K562 (cell line): ENCODE measurements around the gene ZNF787. TPM values are rescaled to one million over a fixed set of nuclear protein-coding genes. Genes with fewer than 3 reads are reported as not detected.

ENCODE experiments used
- ATAC-seq: fragments of 200-7000 bp; cut with Tn5 transposase; 3 replicates; pipeline ENCODE4 v1.9.1; 2020; ENCODE audit warnings: moderate library complexity
- BruUV-seq: library from RNA; stranded (reverse); fragments of 400-500 nt; replicated peaks from 2 replicates; lab custom pipeline; 2021; lab: Mats Ljungman, UMichigan
- CTCF ChIA-PET: fragments of 300-600 bp; formaldehyde crosslinking; extraction: SDS; loops from one replicate; lab custom pipeline; 2021; ENCODE audit warnings: low intra/inter-chr PET ratio; lab: Yijun Ruan, JAX
- POLR2A ChIA-PET: fragments of 300-600, 350-650 bp; sonication (Branson Sonifier 250); formaldehyde crosslinking; extraction: SDS; loops from one replicate; lab custom pipeline; 2021; ENCODE audit warnings: antibody characterized with exemption, inconsistent platforms; lab: Yijun Ruan, JAX
- DNase-seq, 4 experiments: peaks; one replicate each; pipeline versions ENCODE4 v3.0.0 to v3.0.0-alpha.2; 2011 to 2018; ENCODE audit warnings: low spot score in 3 of 4, mixed read lengths in 3 of 4; ENCODE audit errors: extremely low read depth in 1 of 4
- FAIRE-seq: peaks from 2 replicates; lab custom pipeline; 2011; peaks lifted over from hg19 to GRCh38; lab: Jason Lieb, UNC
- H2AFZ ChIP-seq: 2 replicates; pipeline ENCODE4 v1.6.0; 2011; ENCODE audit warnings: low read depth, low read length, control low read depth, inconsistent platforms
- H3K27ac ChIP-seq: fragments of 200-600 bp; 3 replicates; pipeline ENCODE4 v1.8.0; 2011; ENCODE audit warnings: low read depth, mild to moderate bottlenecking, control low read depth, inconsistent platforms, low read length, moderate library complexity, mixed read lengths; ENCODE audit errors: extremely low read depth
- H3K27me3 ChIP-seq, 2 experiments: fragments of 300-600 bp in 1 of 2; 2 replicates in 1 of 2; 3 replicates in 1 of 2; pipeline versions ENCODE4 v1.6.0 to v1.8.0; 2011; ENCODE audit warnings: inconsistent platforms in 2 of 2, low read length in 2 of 2, mild to moderate bottlenecking in 1 of 2, mixed read lengths in 1 of 2, moderate library complexity in 1 of 2; ENCODE audit not compliant: control insufficient read depth in 2 of 2, insufficient read depth in 2 of 2
- H3K36me3 ChIP-seq: fragments of 300-600 bp; 3 replicates; pipeline ENCODE4 v1.8.0; 2011; ENCODE audit warnings: mild to moderate bottlenecking, low read length, inconsistent platforms; ENCODE audit not compliant: control insufficient read depth, insufficient read depth
- H3K4me1 ChIP-seq, 2 experiments: fragments of 200-600 bp in 1 of 2; replicated peaks in 1 of 2; 2 replicates in 1 of 2; 3 replicates in 1 of 2; pipeline versions ENCODE4 v1.5.1 to v1.8.0; 2011; ENCODE audit warnings: inconsistent platforms in 2 of 2, low read length in 2 of 2, mild to moderate bottlenecking in 1 of 2, mixed read lengths in 1 of 2, moderate library complexity in 1 of 2; ENCODE audit not compliant: control insufficient read depth in 2 of 2, insufficient read depth in 2 of 2
- H3K4me2 ChIP-seq: 2 replicates; pipeline ENCODE4 v1.6.1; 2011; ENCODE audit warnings: low read length, control low read depth, inconsistent platforms, mixed read lengths; ENCODE audit not compliant: insufficient read depth
- H3K4me3 ChIP-seq: fragments of 200-600 bp; sonication (generic), shearing (Covaris generic); 2 replicates; pipeline ENCODE4 v1.5.1; 2016; ENCODE audit warnings: control low read depth, inconsistent platforms
- H3K79me2 ChIP-seq: fragments of 200-600 bp; 3 replicates; pipeline ENCODE4 v1.8.0; 2011; ENCODE audit warnings: low read length, inconsistent platforms; ENCODE audit not compliant: control insufficient read depth, insufficient read depth
- H3K9ac ChIP-seq, 2 experiments: 2 replicates each; pipeline versions ENCODE4 v1.6.0 to v1.6.1; 2011; ENCODE audit warnings: low read depth in 2 of 2, low read length in 2 of 2, control low read depth in 1 of 2, inconsistent platforms in 1 of 2, mild to moderate bottlenecking in 1 of 2, mixed read lengths in 1 of 2; ENCODE audit not compliant: insufficient read depth in 1 of 2
- H3K9me1 ChIP-seq: one replicate; pipeline ENCODE4 v1.6.0; 2011; ENCODE audit warnings: inconsistent platforms, mild to moderate bottlenecking, low read length, moderate library complexity; ENCODE audit not compliant: control insufficient read depth, insufficient read depth
- H3K9me3 ChIP-seq: replicated peaks from 2 replicates; pipeline ENCODE4 v1.5.1; 2011; ENCODE audit warnings: low read depth, low read length, inconsistent platforms; ENCODE audit not compliant: control insufficient read depth, insufficient read depth
- H4K20me1 ChIP-seq: replicated peaks from 2 replicates; pipeline ENCODE4 v1.6.1; 2011; ENCODE audit warnings: low read length, inconsistent platforms, mixed read lengths; ENCODE audit not compliant: control insufficient read depth, insufficient read depth
- SPI1 ChIP-seq: IDR thresholded peaks from 2 replicates; pipeline ENCODE4 v1.6.1; 2011; ENCODE audit warnings: low read depth, low read length, control low read depth, borderline replicate concordance
- ZBTB7A ChIP-seq: IDR thresholded peaks from 2 replicates; pipeline ENCODE4 v1.6.1; 2011; ENCODE audit warnings: low read depth, mild to moderate bottlenecking, low read length, moderate library complexity, borderline replicate concordance; ENCODE audit not compliant: control insufficient read depth
- ZFP1 ChIP-seq: fragments of 450-650 bp; formaldehyde crosslinking; IDR thresholded peaks from 2 replicates; pipeline ENCODE4 v1.4.0; 2020; ENCODE audit warnings: mild to moderate bottlenecking, mixed read lengths
- ZNF445 ChIP-seq: fragments of 250-450 bp; sonication (Bioruptor Pico); IDR thresholded peaks from 2 replicates; pipeline ENCODE4 v1.4.0; 2020; ENCODE audit warnings: low read depth, mild to moderate bottlenecking, moderate library complexity
- WGBS: fragments of 100-300 bp; shearing (Covaris generic); methylation state at CpG from one replicate; pipeline ENCODE4 v1.1.6; 2016; ENCODE audit warnings: low coverage, mixed read lengths; ENCODE audit not compliant: insufficient coverage; ENCODE audit errors: missing lambda C conversion rate; 5-methylcytosine and 5-hydroxymethylcytosine counted together
- in situ Hi-C: fragments of 300-500 bp; cut with MboI; formaldehyde crosslinking; loops from 4 replicates; pipeline ENCODE4 v1.15.0; 2018; ENCODE audit warnings: inconsistent platforms, mixed read lengths
- intact Hi-C: fragments of 100-400 bp; cut with micrococcal nuclease; formaldehyde crosslinking; loops from 2 replicates; pipeline ENCODE4 v1.14.2; 2022
- polyA plus RNA-seq, 8 experiments: library from polyadenylated mRNA; depleted of rRNA in 4 of 8; stranded (reverse) in 5 of 8; unstranded in 3 of 8; fragments of >200 nt; fragmentation: Nextera tagmentation in 2 of 8; fragmentation: Illumina TruSeq in 1 of 8; extraction: Ambion mirVana in 2 of 8; extraction: Trizol in 1 of 8; gene quantifications; 2 replicates each; pipeline versions ENCODE4 v1.2.1 to v1.2.3, GENCODE V29; 2011 to 2014; ENCODE audit warnings: inconsistent platforms in 1 of 8, missing spikeins in 1 of 8
- total RNA-seq, 7 experiments: library from RNA; depleted of rRNA in 6 of 7; stranded (reverse); fragments of >200 nt in 6 of 7; fragmentation: Illumina TruSeq in 2 of 7; extraction: Trizol in 2 of 7; gene quantifications; 2 replicates each; pipeline versions ENCODE4 v1.2.1 to v1.2.3, GENCODE V29; 2011 to 2021; ENCODE audit warnings: low replicate concordance in 1 of 7
- TF ChIP-seq, protein P1 (sequence below): fragments of 450-650 bp; IDR thresholded peaks from 2 replicates; pipeline ENCODE4 v1.6.1; 2016
- TF ChIP-seq, protein P2 (sequence below): sonication (generic); formaldehyde crosslinking; IDR thresholded peaks from 2 replicates; pipeline ENCODE4 v1.8.1; 2023; ENCODE audit warnings: mild to moderate bottlenecking, missing genetic modification reagents

Gene ZNF787
- total and polyA plus RNA-seq, 9 of the 15 experiments (the other 6 are each of a cell fraction or from before 2014, with no cell fraction given) = 0.45 to 77.6 (median 7.3) TPM

DNA sequence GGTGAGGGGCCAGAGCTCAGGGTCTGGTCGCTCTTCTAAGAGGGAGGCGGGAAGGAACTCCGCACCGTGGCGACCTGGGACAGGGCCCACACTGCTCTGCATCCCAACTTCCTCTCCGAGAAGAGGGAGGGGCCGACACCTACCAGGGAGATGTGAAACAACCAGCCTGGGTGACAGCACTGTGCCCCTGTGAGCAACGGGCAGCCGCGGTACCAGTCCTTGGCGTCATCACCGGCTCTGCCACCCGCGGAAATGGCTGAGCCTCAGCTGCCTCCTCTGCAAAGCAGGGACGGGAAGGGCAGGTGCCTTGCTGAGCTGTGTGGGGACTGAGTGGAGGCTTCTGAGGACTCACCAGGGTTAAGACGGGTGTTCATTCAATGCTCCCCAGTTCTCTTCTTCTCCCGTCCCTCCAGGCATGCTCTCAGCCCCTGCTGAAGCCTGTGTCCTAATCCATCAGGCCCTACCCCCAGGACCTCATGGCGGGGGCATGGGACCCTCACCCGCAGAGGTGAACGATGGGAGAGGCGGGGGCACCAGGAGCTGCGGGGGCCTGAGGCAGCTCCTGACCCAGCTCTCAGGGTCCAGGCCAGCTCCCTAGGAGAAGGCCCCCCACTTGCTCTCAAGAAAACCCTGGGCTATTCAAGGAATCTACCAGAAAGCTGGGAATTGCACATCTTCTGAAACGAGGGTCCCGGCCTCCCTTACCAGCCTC, 9.3 kb downstream of the ZNF787 start:
- in situ Hi-C loops = no loop called here
- BruUV-seq = no TSS peak

More for the DNA sequence above, 9.3 kb downstream of the ZNF787 start:
- DNase-seq = no peak
- TF ChIP-seq, protein P1, sequence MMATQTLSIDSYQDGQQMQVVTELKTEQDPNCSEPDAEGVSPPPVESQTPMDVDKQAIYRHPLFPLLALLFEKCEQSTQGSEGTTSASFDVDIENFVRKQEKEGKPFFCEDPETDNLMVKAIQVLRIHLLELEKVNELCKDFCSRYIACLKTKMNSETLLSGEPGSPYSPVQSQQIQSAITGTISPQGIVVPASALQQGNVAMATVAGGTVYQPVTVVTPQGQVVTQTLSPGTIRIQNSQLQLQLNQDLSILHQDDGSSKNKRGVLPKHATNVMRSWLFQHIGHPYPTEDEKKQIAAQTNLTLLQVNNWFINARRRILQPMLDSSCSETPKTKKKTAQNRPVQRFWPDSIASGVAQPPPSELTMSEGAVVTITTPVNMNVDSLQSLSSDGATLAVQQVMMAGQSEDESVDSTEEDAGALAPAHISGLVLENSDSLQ = 0 out of 2 replicates have a peak, but pooled peaks have one; percentile 39
- 0 out of 2 replicates have a peak, but pooled peaks have one; percentile 14 for TF ChIP-seq ZBTB7A
- 0 out of 2 replicates have a peak, but pooled peaks have one; percentile 18 for TF ChIP-seq SPI1
- TF ChIP-seq ZFP1 (CRISPR knock-in tag) = no peak
- TF ChIP-seq, protein P2, sequence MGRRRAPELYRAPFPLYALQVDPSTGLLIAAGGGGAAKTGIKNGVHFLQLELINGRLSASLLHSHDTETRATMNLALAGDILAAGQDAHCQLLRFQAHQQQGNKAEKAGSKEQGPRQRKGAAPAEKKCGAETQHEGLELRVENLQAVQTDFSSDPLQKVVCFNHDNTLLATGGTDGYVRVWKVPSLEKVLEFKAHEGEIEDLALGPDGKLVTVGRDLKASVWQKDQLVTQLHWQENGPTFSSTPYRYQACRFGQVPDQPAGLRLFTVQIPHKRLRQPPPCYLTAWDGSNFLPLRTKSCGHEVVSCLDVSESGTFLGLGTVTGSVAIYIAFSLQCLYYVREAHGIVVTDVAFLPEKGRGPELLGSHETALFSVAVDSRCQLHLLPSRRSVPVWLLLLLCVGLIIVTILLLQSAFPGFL (CRISPR knock-in tag) = no peak
- no peak for TF ChIP-seq ZNF445 (CRISPR knock-in tag)
- ChIA-PET POLR2A (interaction anchor here (0.6 to 1.2 kb wide), 3 partner anchors 23 to 31 kb away, joined by 3 read pairs; no protein-coding TSS in a partner anchor), CTCF (no interaction called here)
- no peak overlapping the region for H3K4me2 ChIP-seq
- peaks cover 12% of the 10 kb centered on the region for H3K9me1 ChIP-seq
- no peaks in the 10 kb centered on the region for H3K27me3 ChIP-seq
- WGBS = 85% methylated on average over 15 of the region's 24 CpGs
- H3K36me3 ChIP-seq = peaks cover 61% of the 10 kb centered on the region
- H3K9me3 ChIP-seq = peaks cover 2% of the 10 kb centered on the region; the same call in 1 of the 2 replicates
- FAIRE-seq = no peak
- ATAC-seq = no peak
- peaks cover 96% of the 10 kb centered on the region for H3K79me2 ChIP-seq
- H3K4me3 ChIP-seq = no peak overlapping the region
- peaks cover 27% of the 10 kb centered on the region for H4K20me1 ChIP-seq
- peak overlapping the region in 1 of 2 experiments; percentile 58; a peak in 2 of 4 replicates for H3K9ac ChIP-seq
- no peak overlapping the region for H3K27ac ChIP-seq
- intact Hi-C loops = no loop called here
- H3K4me1 ChIP-seq = peaks cover 8 to 56% of the 10 kb centered on the region in 2 experiments; a peak in 3 of 5 replicates
- H2AFZ ChIP-seq = no peak overlapping the region
